ENCODE results near the gene OTUB2. TPM values are rescaled to one million over a fixed set of nuclear protein-coding genes. Genes with fewer than 3 reads are reported as not detected.

Gene OTUB2
- total and polyA plus RNA-seq, 7 experiments from 2014 or later: 0.11 to 2.5 (median 0.59) TPM; not detected in 1

DNA sequence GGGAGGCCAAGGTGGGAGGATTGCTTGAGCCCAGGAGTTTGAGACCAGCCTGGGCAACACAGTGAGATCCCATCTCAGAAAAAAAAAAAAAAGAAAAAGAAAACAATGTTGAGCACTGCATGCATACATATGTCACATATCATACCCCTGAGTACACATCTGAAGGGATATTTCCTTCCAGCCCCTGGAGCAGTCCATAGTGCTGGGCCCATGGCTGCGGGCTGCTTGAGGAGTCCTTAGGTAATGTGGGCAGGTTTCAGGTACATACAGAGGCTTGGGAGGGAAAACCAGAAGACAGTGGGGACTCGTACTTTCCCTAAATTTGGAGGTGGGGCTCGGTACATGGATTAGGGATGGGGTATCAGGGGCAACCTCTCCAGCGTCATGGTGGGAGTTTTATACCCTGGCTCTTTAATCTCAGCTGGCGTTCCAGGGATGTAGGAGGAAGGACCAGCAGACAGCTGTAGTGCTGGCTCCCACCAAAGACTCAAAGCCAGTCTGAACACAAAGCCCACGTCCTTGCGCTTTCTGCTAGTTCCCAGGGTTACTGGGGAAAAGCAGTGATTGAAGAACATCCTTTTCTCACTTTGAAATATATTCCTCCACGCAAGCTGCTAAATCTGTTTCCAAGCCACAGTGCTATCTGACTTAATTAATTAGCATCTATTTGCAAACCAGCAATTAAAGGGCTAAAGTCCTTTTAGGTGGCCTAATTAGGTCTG is 5.2 kb downstream of the OTUB2 start:
- Histone ChIP-seq H3K4me1 (ENCODE audit: control insufficient read depth in 2 of 2, insufficient read depth in 2 of 2, low read length in 2 of 2) (peaks cover 5 to 8% of the 10 kb centered on the region in 2 donors), H3K36me3 (ENCODE audit: control insufficient read depth in 2 of 3, insufficient read depth in 3 of 3, low read length in 3 of 3) (no peaks in the 10 kb centered on the region), H3K4me3 (ENCODE audit: low read length) (no peak overlapping the region), H3K27me3 (ENCODE audit: control insufficient read depth in 2 of 2, insufficient read depth in 2 of 2, low read length in 2 of 2) (no peaks in the 10 kb centered on the region), H3K27ac (ENCODE audit: low read depth, low read length) (no peak overlapping the region), H3K9me3 (ENCODE audit: control insufficient read depth in 2 of 3, low read length in 3 of 3) (no peaks in the 10 kb centered on the region)
- Mint-ChIP-seq H3K27ac (peak overlapping the region in 1 of 9 donors; percentile 49), H3K4me3 (no peak overlapping the region), H3K9me3 (no peaks in the 10 kb centered on the region), H3K4me1 (peaks cover 4 to 16% (median 7%) of the 10 kb centered on the region in 7 donors), H3K27me3 (no peaks in the 10 kb centered on the region), H3K36me3 (peaks cover 0 to 2% (median 0%) of the 10 kb centered on the region in 5 donors)
- ATAC-seq (no peak), DNase-seq (no peak)
- ChIA-PET CTCF (interaction anchor here (1.3 kb wide), 1 partner anchor 106 kb away, joined by 3 read pairs; no protein-coding TSS in a partner anchor), POLR2A (no interaction called here)
- intact Hi-C loops (cut with micrococcal nuclease): no loop called here

DNA sequence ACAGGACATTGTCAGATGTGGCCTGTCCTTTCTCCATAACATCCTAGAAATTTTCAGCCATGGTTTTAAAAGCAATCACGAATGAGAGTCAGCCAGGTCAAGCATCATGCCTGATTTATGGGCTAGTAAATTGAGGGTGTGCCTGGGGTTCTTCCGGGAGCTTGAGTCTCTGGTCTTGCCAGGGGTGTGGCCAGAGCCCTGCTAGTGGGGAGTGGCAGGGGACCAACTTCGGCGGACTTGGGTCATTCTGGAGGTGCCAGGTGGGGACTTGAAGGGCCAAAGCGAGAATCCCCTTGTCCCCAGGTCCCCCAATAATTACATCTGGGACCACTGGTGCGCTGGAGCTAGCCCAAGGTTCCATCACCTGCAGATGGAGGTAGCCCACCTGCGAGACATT is 5.7 kb downstream of the OTUB2 start:
- H3K9me3 Mint-ChIP-seq: no peaks in the 10 kb centered on the region
- DNase-seq: no peak
- CTCF ChIA-PET: interaction anchor here (1.3 kb wide), 1 partner anchor 105 kb away, joined by 3 read pairs; no protein-coding TSS in a partner anchor
- intact Hi-C loops (cut with micrococcal nuclease): no loop called here
- peaks cover 7 to 20% (median 12%) of the 10 kb centered on the region in 7 donors for H3K4me1 Mint-ChIP-seq
- no peak overlapping the region for H3K4me3 Mint-ChIP-seq
- POLR2A ChIA-PET: no interaction called here
- ATAC-seq: no peak
- Histone ChIP-seq H3K9me3 (ENCODE audit: control insufficient read depth in 2 of 3, low read length in 3 of 3) (no peaks in the 10 kb centered on the region), H3K27ac (ENCODE audit: low read depth, low read length) (no peak overlapping the region), H3K27me3 (ENCODE audit: control insufficient read depth in 2 of 2, insufficient read depth in 2 of 2, low read length in 2 of 2) (no peaks in the 10 kb centered on the region), H3K4me1 (ENCODE audit: control insufficient read depth in 2 of 2, insufficient read depth in 2 of 2, low read length in 2 of 2) (peaks cover 3 to 5% of the 10 kb centered on the region in 2 donors), H3K4me3 (ENCODE audit: low read length) (no peak overlapping the region), H3K36me3 (ENCODE audit: control insufficient read depth in 2 of 3, insufficient read depth in 3 of 3, low read length in 3 of 3) (no peaks in the 10 kb centered on the region)
- H3K27ac Mint-ChIP-seq: no peak overlapping the region
- peaks cover 0 to 2% (median 0%) of the 10 kb centered on the region in 5 donors for H3K36me3 Mint-ChIP-seq
- no peaks in the 10 kb centered on the region for H3K27me3 Mint-ChIP-seq

DNA sequence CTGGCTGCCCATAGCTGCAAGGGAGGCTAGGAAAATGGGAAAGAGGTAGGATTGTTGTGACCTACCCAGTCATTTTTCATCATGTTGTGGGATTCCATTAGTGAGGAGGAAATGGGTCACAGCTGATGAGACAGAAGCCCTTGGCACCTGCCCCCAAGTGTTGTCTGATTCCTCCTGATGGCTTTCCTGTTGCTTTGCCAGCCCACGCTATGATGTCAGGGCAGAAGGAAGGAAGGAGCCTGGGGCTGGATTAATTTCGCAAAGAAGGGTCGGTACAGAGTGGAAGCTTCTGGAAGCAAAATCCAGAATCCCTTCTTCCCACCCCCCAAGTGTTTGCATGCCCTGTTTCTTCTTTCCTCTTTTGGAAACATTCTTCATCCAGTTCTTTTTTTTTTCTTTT is 8.7 kb downstream of the OTUB2 start:
- Mint-ChIP-seq H3K36me3 (peaks cover 0 to 2% (median 0%) of the 10 kb centered on the region in 5 donors), H3K4me1 (peaks cover 3 to 5% (median 4%) of the 10 kb centered on the region in 7 donors), H3K4me3 (no peak overlapping the region), H3K9me3 (no peaks in the 10 kb centered on the region), H3K27me3 (no peaks in the 10 kb centered on the region), H3K27ac (no peak overlapping the region)
- Histone ChIP-seq H3K9me3 (ENCODE audit: control insufficient read depth in 2 of 3, low read length in 3 of 3) (no peaks in the 10 kb centered on the region), H3K4me3 (ENCODE audit: low read length) (no peak overlapping the region), H3K27ac (ENCODE audit: low read depth, low read length) (no peak overlapping the region), H3K27me3 (ENCODE audit: control insufficient read depth in 2 of 2, insufficient read depth in 2 of 2, low read length in 2 of 2) (no peaks in the 10 kb centered on the region), H3K36me3 (ENCODE audit: control insufficient read depth in 2 of 3, insufficient read depth in 3 of 3, low read length in 3 of 3) (no peaks in the 10 kb centered on the region), H3K4me1 (ENCODE audit: control insufficient read depth in 2 of 2, insufficient read depth in 2 of 2, low read length in 2 of 2) (no peaks in the 10 kb centered on the region)
- intact Hi-C loops (cut with micrococcal nuclease): no loop called here
- CTCF ChIA-PET: interaction anchor here (0.7 to 4.4 kb wide), 8 partner anchors 9 to 146 kb away, joined by 3 to 74 read pairs (median 5); no protein-coding TSS in a partner anchor
- POLR2A ChIA-PET: interaction anchor here (0.6 kb wide), 1 partner anchor 139 kb away, joined by 3 read pairs; the partner anchor contains the start of gene PPP4R4
- ATAC-seq (no peak), DNase-seq (no peak)

DNA sequence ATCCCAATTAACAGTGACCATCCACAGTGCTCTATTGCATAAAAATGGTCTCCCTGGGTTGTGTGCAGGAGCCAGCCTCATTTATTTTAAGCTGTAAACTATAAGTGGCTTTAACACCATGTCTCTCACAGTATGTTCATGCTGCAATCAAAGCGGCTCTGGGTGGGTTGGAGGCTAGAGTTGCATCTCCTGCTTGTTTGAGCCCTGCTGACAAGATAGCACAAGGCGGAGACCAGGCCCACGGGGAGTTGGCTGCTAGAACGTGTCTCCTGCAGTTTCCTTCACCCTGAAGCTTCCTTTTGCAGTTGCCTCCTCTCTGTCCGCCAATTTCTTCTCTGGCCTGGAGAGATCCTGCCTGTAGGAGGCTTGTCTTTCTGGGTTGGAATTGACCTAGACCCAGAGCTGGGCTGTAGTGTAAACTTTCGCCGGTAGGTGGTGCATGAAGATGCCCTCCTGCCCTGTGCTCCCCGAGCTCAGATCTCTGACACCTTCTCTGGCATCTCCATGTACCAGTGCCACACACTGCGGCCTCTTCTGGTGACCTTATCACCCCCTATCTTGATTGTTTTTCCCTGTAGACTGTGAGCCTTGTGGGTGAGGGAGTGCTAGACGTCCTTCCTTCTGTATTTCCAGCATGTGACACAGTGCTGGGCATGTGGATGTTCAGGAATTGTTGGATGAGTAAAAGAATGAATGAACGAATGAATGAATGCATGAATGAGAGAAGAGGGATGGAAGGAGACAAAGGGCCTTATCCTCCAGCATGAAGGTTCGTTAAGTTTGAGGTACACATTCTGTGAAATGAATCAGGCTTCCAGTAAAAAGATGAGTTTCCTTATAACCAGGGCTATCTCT is 10.4 kb downstream of the OTUB2 start:
- H3K4me3 Mint-ChIP-seq: no peak overlapping the region
- CTCF ChIA-PET: interaction anchor here (0.6 to 4.4 kb wide), 18 partner anchors 9 to 450 kb away, joined by 3 to 74 read pairs (median 4); partner anchors contain the start of genes DDX24, IFI27L1, IFI27L2 and OTUB2
- no peaks in the 10 kb centered on the region for H3K36me3 Mint-ChIP-seq

DNA sequence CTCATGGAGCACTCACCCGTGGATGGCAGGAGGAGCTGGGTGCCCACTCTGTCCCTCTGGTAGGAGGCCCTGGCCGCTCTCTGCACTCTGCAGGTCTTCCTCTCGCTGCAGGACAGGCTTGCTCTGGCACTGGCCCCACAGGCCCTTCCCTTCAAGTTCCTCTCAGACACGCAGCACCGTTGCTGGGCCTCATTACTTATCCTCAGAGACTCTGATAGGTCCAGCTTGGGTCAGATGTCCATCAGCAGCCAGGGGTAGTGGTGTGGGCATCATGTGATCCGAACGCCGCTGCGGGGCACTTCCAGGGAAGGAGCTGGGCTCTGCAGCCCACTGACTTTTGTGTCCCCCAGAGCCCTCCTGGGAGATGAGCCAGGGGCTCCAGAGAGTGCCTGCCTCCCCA is 11.8 kb downstream of the OTUB2 start:
- no peak overlapping the region for H3K4me3 ChIP-seq (ENCODE audit: low read length)
- ATAC-seq: no peak
- H3K27ac Mint-ChIP-seq: no peak overlapping the region
- intact Hi-C loops (cut with micrococcal nuclease): loop anchor here in 1 of 2 donors (2.0 kb wide), 1 partner anchor 43 kb away; the partner anchor contains the start of genes DDX24 and IFI27L1
- H3K9me3 ChIP-seq (ENCODE audit: control insufficient read depth in 2 of 3, low read length in 3 of 3): no peaks in the 10 kb centered on the region
- H3K4me1 Mint-ChIP-seq: peaks cover 3 to 8% (median 4%) of the 10 kb centered on the region in 7 donors
- no peak for DNase-seq
- H3K36me3 ChIP-seq (ENCODE audit: control insufficient read depth in 2 of 3, insufficient read depth in 3 of 3, low read length in 3 of 3): no peaks in the 10 kb centered on the region
- ChIA-PET POLR2A (no interaction called here), CTCF (interaction anchor here (0.7 to 3.8 kb wide), 4 partner anchors 93 to 143 kb away, joined by 3 to 48 read pairs (median 7); no protein-coding TSS in a partner anchor)
- H3K4me1 ChIP-seq (ENCODE audit: control insufficient read depth in 2 of 2, insufficient read depth in 2 of 2, low read length in 2 of 2): no peaks in the 10 kb centered on the region
- no peak overlapping the region for H3K27ac ChIP-seq (ENCODE audit: low read depth, low read length)
- no peaks in the 10 kb centered on the region for H3K27me3 Mint-ChIP-seq
- peaks cover 0 to 2% (median 0%) of the 10 kb centered on the region in 11 donors for H3K9me3 Mint-ChIP-seq
- H3K27me3 ChIP-seq (ENCODE audit: control insufficient read depth in 2 of 2, insufficient read depth in 2 of 2, low read length in 2 of 2): no peaks in the 10 kb centered on the region
- no peak overlapping the region for H3K4me3 Mint-ChIP-seq
- no peaks in the 10 kb centered on the region for H3K36me3 Mint-ChIP-seq

More for the DNA sequence above, 10.4 kb downstream of the OTUB2 start:
- intact Hi-C loops (cut with micrococcal nuclease): loop anchor here (1.0 to 2.0 kb wide), 4 partner anchors 44 to 144 kb away; partner anchors contain the start of genes DDX24 (in 1 of the 2) and IFI27L1 (in 1 of the 2)
- Mint-ChIP-seq H3K9me3 (peaks cover 0 to 2% (median 0%) of the 10 kb centered on the region in 11 donors), H3K27ac (peak overlapping the region in 2 of 9 donors; percentile 8 to 78), H3K27me3 (no peaks in the 10 kb centered on the region), H3K4me1 (peaks cover 3 to 8% (median 4%) of the 10 kb centered on the region in 7 donors)
- POLR2A ChIA-PET: interaction anchor here (1.1 kb wide), 1 partner anchor 144 kb away, joined by 3 read pairs; no protein-coding TSS in a partner anchor
- Histone ChIP-seq H3K36me3 (ENCODE audit: control insufficient read depth in 2 of 3, insufficient read depth in 3 of 3, low read length in 3 of 3) (no peaks in the 10 kb centered on the region), H3K27ac (ENCODE audit: low read depth, low read length) (no peak overlapping the region), H3K9me3 (ENCODE audit: control insufficient read depth in 2 of 3, low read length in 3 of 3) (no peaks in the 10 kb centered on the region), H3K4me3 (ENCODE audit: low read length) (no peak overlapping the region), H3K4me1 (ENCODE audit: control insufficient read depth in 2 of 2, insufficient read depth in 2 of 2, low read length in 2 of 2) (no peaks in the 10 kb centered on the region), H3K27me3 (ENCODE audit: control insufficient read depth in 2 of 2, insufficient read depth in 2 of 2, low read length in 2 of 2) (no peaks in the 10 kb centered on the region)
- DNase-seq (peak; percentile 40 to 77 (median 64)), ATAC-seq (peak; percentile 90)

DNA sequence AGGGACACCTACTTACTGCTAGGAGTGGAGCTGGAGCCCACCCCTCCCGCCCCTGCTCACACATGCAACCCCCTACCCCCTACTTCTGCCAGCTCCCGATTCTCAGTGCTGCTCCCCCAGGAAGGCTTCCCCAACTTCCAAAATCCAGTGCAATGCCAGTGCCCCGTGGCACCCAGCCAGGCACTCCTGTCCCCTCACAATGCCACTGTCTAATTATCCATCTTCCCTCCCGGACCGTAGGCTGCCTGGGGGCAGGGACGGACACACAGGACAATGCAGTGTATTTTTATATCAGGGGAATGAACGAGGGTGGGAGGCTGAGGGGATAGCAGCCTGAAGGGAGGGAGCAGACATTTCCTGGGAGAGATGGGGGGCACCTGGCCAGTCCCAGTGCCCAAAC is 12.4 kb downstream of the OTUB2 start:
- ATAC-seq (no peak), DNase-seq (no peak)
- CTCF ChIA-PET: interaction anchor here (2.2 kb wide), 1 partner anchor 94 kb away, joined by 8 read pairs; no protein-coding TSS in a partner anchor
- peaks cover 0 to 2% (median 0%) of the 10 kb centered on the region in 11 donors for H3K9me3 Mint-ChIP-seq
- no peak overlapping the region for H3K4me3 ChIP-seq (ENCODE audit: low read length)
- H3K36me3 ChIP-seq (ENCODE audit: control insufficient read depth in 2 of 3, insufficient read depth in 3 of 3, low read length in 3 of 3): no peaks in the 10 kb centered on the region
- intact Hi-C loops (cut with micrococcal nuclease): no loop called here
- no peak overlapping the region for H3K4me3 Mint-ChIP-seq
- POLR2A ChIA-PET: no interaction called here
- H3K36me3 Mint-ChIP-seq: no peaks in the 10 kb centered on the region
- H3K27ac Mint-ChIP-seq: no peak overlapping the region
- no peaks in the 10 kb centered on the region for H3K4me1 ChIP-seq (ENCODE audit: control insufficient read depth in 2 of 2, insufficient read depth in 2 of 2, low read length in 2 of 2)
- H3K27me3 ChIP-seq (ENCODE audit: control insufficient read depth in 2 of 2, insufficient read depth in 2 of 2, low read length in 2 of 2): no peaks in the 10 kb centered on the region
- H3K27me3 Mint-ChIP-seq: no peaks in the 10 kb centered on the region
- H3K27ac ChIP-seq (ENCODE audit: low read depth, low read length): no peak overlapping the region
- H3K4me1 Mint-ChIP-seq: peaks cover 3 to 8% (median 4%) of the 10 kb centered on the region in 7 donors
- no peaks in the 10 kb centered on the region for H3K9me3 ChIP-seq (ENCODE audit: control insufficient read depth in 2 of 3, low read length in 3 of 3)
